Non-pigmented ciliary epithelial cell (primary cell): ENCODE results near the gene ARMC9.

Source experiments
- DNase-seq: peaks from one replicate; pipeline ENCODE4 v3.0.0-alpha.2; 2010; ENCODE audit warnings: low read depth

The ARMC9 gene

DNA sequence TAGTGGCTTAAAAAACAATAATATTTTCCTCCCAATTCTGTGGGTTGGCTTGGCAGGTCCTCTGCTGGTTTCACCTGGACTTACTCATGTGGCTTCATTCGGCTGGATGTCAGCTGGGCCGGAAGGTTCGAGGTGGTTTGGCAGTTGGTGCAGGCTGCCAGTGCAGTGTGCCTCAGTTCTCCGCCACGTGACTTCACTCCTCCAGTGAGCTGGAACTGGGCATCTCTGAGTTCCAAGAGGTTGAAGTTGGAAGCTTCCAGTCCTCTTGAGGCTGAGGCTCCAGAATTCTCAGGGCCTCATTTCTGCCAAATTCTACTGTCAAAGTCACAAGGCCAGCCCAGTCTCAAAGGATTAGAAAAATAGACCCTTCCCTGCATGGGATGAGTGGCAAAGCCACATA is 113.6 kb downstream of the ARMC9 start:
- no peak for DNase-seq

DNA sequence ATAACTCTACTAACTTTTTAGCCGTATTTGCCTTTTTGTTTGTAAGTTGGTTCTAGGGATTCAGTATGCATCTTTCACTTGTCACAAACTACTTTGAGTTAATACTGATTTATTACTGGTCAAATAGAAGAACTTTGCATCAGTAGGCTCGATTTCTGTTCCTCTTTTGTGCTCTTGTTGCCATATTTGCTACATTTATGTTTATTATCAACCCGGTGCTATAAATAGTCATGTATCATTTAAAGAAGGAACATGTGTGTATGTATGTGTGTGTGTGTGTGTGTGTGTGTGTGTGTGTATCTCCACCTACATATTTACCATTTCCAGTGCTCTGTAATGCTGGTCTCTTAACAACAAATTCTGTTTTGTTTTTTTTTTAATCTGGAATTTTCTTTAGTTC is 117.5 kb downstream of the ARMC9 start:
- no peak for DNase-seq

DNA sequence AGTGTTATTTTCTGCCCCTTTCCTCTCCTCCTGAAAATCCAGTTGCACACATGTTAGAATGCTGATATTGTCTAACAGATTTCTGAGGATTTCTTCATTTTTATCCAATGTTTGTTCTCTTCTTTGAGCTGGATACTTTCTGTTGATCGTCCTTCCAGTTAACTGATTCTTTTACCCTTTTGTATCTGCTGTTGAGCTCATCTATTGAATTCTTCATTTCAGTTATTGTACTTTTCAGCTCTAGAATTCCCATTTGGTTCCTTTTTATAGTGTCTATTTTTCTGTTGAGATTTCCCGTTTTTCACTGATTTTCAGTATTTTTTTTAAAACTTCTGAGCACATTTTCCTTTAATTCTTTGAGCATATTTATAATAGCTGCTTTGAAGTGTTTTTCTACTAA is 119.1 kb downstream of the ARMC9 start:
- DNase-seq: no peak

DNA sequence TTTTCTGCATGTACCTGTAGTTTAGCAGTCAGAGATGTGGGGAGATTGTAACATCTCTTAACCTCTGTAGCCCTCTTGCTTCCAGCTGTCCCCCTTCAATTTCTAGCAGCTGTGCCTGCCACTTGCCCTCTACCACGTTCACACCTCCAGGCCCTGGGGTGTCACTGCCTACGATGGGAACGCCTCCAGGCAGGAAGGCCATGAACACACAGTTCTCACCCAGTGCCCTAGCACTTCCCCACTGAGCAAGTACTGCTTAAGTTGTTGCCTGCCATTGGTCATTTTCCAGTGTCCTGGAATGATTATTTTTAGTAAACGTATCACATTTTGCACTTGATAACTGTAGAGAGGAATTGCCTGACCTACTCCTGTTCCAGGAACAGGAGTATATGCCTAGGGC is 120.0 kb downstream of the ARMC9 start:
- no peak for DNase-seq

DNA sequence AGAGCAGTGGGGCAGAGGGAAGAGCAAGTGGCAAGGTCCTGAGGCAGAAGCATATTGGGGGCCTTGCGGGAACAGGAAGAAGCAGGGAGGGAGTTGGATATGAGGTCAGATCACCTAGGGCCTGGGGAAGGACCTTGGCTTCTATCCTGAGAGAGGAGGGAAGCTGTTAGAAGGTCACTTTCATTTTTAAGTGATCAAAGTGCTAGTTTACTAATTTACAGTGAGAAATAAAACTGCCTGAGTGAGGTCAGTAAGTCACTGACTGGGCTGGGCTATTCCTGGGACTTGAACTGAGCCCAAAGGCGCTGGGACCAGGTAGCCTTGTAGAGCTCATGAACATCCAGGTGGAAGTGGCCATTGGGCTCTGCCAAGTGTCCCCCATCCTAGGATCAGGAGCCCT is 120.5 kb downstream of the ARMC9 start:
- no peak for DNase-seq

DNA sequence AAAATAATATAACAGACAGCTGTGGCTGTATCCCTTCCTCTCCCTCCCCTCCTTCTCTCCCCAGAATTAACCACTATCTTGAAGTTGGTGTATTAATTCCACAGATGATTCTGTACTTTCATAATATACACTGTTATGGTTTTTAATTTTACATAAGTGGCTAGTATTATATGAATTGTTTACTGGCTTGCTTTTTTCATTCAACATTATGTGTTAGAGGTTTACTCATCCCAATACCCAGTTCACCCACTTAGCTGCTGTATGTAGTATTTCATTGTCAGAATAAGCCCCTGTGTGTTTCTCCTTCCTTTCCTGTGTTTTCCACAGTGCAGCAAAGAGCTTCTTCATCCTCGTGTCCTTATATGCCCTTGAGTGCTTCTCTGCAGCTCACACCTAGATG is 121.4 kb downstream of the ARMC9 start:
- no peak for DNase-seq

DNA sequence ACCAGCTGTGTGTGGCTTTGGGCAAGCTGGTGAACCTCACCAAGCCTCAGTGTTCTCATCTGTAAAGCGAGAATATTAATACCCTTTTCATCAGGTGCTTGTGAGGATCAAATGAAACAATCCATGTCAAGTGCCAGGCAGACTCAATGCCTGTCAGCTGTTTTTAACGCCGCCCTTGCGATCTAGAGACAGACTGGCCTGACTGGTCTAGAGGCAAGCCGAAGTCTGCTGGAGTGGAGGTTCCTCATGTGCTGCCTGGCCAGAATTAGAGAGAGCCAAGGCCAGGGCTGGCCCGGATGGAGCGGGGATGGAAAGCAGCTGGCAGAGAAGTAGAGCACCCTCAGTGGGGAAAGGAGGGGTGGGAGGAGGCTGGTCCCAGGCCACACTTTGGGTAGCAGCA is 122.6 kb downstream of the ARMC9 start:
- no peak for DNase-seq

DNA sequence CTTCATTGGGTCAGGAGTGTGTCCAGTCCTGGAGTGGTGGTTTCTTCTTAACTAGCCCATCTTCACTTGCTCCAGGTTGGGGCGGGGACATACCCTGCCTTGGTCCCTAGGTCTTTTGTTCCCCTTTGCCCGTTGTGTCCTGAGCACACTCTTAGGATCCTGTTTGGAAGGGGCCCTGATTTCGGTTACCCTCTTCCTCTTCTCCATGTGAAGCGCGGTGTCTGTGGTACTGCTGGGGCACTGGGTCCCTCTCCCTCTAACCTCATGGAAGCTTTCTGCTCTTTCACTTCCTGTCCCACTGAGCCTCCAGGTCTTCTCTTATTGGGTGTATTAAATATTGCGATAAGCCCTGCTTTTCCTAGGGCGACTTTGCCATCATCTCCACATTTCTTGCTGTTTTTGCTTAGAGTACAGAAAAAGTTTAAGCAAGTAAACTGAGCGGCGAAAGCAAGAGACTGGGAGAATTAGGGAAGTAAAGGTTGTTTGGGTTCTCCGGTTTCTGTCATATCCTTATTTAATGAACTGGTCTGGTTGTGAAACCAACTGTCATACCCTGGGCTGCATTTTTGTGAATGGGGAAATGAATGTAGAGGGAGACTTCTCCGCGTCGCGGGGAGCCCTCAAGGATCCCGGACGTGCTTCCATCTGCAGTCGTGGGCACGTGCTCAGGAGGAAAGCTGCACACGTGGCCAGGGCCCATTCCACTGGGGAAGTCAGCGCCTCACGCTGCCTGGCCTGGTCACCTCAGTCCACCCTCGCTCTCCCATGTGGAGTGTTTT is 123.3 kb downstream of the ARMC9 start:
- no peak for DNase-seq

DNA sequence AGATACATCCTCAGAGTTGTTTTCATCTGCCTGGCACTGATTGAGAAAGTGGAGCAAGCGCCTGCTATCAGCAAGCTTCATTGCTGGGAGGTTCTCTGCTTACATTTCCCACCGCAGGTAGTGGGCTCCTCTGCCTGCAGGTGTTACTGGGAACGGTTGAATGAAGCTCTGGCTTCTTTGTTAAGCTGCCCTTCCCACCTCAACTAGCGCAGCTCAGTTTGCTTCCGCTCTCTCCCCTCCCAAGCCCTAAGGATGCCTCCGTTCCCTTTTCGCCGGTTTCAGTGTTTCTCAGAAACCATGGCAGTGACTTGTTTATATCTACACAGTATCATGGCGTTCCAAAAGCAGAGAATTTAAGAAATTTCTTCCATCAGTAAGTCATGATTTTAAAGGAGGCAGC is 124.9 kb downstream of the ARMC9 start:
- no peak for DNase-seq

DNA sequence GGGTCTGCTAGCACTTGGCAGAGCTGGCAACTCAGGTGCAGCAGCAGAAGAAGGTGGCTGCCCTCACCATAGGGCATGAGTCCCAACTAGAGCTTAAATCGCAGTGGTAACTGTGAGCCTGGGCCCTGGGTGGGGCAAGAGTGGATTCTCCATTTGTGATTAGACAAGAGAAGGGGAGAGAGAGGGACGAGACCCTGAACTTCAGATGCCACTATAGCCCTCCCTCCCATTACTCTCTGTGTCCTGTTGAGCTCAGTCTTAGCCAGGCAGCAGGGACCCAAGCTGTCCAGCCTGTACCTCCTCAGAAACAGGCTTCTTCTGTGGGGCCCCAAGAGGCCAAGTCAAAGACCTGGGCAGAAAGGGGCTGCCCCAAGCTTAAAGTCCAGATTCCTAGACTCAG is 127.4 kb downstream of the ARMC9 start:
- no peak for DNase-seq

DNA sequence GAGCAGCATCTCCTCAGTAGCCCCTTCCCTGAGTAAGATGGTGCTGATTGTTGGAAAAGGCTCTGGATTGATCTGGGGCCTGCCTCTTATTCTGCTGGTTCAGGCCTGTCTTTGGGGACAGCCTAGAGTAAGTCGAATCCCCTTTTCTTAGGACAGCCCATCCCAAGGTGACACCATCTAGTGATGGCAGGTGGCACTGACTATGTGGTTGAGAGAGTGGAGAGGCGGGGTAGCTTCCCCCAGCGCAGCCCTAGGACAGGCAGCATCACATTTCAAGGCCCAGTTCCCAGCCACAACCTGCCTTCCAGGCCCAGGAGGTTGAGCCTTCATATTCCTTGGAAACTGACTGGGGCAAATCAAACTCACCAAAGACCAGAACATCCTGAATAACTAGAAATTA is 128.0 kb downstream of the ARMC9 start:
- no peak for DNase-seq

DNA sequence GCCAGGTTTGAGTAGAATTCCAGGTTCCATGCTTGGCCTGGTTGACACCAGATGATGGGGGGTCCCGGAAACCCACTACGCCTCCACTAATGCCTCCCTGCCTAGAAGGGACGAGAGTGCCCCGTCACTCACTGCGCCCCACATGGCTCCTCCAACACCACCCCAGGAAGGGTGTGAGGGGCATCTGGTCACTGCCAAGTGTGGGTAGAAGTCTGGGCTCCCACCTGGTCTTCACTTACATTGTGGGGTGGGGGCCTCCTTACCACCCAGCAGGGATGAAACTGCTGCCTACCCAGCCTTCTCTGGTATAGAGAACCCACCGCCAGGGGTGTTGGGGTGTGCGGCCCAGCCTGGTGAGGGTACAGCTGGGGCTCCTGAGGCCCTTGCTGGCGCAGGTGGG is 131.9 kb downstream of the ARMC9 start:
- no peak for DNase-seq

DNA sequence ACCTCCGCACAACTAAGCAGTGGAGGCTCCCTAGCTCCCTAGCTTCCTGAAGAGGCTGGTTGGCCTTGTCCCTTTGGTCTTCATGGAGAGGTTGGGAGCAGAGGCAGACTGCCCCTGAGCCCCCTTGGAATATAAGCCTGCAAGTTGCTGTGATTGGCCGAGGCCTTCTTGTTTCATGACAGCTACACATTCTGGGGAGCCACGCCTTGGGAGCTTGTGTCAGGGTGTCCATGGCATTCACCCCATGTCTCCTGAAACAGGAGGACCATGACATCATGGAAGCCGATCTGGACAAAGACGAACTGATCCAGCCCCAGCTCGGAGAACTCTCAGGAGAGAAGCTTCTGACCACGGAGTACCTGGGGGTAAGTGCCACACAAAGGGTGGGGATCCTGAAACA is 133.1 kb downstream of the ARMC9 start:
- DNase-seq: no peak

DNA sequence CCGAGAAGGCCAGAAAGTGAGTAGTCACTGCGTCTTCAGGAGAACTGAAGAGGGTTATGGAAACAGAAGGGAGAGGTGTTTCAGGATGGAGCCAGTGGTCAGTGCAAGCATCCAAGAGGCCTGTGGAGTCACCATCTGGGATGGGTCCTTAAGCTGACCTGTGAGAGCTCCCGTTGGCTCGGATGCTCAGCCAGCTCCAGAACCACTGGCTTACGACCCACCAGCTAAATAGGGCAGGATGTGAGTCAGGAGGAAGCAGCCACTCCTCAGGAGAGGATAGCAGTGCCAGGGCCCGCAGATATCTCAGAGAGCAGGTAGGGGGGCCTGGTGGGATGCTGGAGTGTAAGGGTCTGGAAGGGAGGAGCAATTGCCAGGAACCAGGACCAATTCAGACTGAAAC is 134.0 kb downstream of the ARMC9 start:
- no peak for DNase-seq

DNA sequence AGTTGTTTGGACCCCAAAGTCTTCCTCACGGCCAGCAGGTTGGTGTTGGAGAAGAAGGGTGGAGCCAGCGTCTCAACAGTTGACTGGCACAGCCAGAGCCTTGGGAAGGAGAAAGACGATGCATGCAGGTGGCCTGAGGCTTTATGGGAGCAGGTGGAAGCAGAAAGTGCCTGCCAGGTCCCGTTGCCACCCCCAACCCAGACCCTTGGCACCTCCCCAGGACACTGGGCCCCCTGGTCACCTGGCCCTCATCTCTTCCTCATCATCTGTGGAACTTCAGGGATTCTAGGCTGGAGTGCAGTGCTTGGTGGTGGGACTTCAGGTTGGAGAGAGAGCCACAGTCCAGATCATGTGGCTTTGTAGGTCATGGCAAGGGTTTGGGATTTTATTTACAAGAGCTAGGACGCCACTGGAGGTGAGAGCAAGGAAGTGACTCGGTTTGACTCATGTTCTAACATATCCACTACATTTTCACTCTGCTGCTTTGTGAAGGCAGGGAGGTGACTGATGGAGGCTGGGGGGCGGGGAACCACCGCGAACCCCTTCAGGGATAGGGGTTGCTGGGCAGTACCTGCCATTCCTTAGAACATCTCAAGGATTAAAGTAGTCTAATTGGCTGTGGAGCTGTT is 134.6 kb downstream of the ARMC9 start:
- no peak for DNase-seq

DNA sequence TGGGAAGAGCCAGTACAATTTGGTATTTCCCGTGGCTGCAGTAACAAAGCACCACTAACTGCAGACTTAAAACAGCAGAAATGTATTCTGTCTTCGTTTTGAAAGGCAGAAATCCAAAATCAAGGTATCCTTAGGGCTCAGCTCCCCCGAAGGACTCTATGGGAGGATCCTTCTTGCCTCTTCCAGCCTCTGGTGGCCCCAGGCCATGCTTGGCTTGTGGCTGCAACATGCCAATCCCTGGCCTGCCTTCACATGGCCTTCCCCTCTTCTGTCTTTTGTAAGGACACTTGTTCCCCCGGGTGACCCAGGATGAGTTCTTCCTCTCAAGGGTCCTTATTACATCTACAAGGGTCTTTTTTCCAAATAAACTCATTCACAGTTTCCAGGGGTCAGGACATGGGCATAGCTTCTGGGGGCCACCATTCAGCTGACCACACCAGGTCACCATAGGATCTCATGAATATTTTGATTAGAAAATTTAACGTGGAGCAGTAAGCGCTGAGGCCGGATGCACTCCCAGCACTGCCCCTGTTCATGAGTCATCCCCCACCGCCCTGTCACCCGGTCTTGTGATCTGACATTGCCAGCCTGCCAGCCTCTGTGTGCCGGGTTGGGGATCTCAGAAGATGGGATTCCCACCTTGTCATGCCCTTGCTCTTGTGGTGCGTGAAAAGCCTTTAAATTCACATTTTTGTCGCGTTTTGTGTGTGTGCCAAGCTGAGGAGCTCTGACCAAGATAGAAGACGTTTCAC is 135.9 kb downstream of the ARMC9 start:
- no peak for DNase-seq

DNA sequence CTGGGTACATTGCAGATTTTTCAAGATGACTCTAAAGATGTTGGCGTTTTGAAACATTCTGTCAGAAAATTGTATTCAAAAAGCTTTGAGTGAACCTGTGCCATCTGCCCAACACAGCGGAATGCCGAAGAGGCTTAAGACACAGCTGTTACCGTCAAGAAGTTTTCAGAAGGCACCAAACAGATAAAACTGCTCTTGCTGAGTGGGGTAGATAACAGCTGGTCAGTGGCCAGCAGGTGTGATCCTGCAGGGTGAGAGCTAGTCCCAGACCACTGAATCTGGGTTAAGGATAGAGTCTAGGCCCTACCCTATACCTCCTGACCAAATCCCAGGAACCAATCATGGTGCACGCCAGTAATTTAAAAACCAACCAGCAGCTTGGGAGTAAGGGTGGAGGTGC is 136.6 kb downstream of the ARMC9 start:
- no peak for DNase-seq

DNA sequence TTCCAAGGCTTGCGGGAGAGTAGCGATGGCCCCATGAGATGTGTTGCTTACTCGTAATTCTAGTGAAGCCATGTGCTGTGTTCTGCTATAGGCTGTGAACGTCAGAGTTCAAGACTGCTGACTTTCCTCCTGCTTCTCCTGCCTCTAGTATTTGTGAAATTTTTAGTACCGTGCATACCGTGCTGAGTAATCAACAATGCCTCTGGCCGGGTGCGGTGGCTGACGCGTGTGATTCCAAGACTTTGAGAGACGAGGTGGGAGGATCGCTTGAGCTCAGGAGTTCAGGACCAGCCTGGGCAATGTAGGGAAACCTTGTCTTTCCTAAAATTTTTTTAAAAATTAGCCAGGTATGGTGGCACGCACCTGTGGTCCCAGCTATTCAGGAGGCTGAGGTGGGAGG is 137.2 kb downstream of the ARMC9 start:
- no peak for DNase-seq

DNA sequence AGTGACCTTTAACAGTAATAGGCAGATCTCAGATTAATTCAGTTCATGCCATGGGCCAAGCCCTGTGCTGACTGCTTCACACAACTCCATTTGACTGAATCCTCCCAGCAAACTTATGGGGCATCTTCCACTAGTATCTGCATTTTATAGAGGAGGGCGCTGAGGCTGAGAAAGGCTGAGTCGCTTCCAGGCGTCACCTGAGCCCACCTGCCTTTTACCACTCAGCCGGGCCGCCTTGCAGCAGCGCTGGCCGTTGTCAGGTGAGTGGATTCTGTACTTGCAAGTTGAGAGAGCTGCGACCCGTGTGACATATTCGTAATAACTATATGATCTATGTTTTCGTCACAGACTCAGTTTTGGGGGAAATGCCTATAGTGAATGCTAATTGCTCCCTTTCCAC is 137.8 kb downstream of the ARMC9 start:
- no peak for DNase-seq

DNA sequence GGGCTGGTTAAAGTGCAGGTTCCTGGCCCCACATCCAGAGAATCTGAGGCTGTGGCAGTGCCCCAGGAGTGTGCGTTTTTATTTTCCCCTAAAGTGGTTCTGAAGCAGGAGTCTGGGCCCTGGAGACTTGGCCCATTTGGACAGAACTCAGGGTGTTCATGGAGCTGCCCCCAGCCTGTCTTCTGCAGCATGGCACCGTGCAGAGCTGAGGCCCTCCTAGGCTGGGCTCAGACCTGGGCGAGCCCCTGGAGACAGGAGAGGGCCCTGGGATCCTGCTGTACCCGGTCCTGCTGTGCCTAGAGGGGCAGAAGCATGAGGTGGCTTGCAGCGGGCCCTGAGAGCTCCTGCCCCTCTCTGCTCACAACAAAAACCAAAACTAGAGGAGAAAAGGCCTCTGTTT is 138.3 kb downstream of the ARMC9 start:
- no peak for DNase-seq

DNA sequence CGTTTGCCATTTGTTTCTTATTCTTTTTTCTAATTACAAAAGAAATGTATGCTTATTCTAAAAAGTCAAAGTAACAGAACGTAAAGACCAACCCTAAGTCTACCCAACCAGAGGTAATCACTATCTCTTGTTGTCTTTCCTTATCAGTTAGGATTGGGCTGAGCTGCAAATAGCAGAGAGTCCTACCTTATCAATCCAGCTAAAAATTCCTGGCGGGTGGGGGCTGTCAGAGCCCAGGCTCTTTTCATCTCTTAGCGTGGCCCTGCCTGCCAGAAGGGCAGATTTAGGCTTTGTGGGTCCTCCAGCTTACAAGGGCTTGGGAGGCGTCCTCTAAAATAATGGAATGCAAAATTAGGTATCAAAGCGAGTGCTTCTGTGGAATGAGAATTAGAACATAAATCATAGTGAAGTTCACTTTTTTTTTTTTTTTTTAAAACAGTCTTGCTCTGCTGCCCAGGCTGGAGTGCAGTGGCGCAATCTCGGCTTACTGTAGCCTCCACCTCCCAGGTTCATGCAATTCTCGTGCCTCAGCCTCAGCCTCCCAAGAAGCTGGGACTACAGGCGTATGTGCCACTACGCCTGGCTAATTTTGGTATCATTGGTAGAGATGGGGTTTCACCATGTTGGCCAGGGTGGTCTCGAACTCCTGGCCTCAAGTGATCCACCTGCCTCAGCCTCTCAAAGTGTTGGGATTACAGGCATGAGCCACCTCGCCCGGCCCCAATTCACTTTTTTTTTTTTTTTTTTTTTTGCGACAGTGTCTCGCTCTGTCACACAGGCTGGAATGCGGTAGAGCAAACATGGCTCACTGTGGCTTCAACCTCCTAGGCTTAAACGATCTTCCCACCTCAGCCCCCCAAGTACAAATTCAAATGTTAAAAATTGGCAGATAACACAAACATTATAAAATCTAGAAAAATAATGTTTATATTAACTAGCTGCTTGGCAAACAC is 139.7 kb downstream of the ARMC9 start:
- DNase-seq: no peak

DNA sequence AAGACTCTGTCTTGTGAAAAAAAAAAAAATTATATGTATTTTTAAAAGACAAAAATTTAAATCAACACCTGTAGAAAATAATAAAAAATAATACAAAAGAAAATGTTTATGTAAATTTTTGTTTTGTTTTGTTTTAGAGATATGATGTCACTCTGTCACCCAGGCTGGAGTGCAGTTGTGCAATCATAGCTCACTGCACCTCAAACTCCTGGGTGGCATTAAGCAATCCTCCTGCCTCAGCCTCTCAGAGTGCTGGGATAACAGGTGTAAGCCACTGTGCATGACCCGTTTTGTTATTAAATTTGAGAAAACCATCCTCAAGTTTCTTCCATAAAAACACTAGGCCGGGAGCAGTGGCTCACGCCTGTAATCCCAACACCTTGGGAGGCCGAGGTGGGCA is 140.9 kb downstream of the ARMC9 start:
- DNase-seq: no peak
